GM12878 (cell line): ENCODE data around the gene DIP2A.

Source experiments
- BRCA1 ChIP-seq: IDR thresholded peaks from 2 replicates; pipeline ENCODE4 v1.6.1; 2011; ENCODE audit warnings: low read depth, low read length, improper control_type of control experiment
- CBFB ChIP-seq: IDR thresholded peaks from 2 replicates; pipeline ENCODE4 v1.6.1; 2016; ENCODE audit warnings: antibody characterized with exemption, low read depth
- EP300 ChIP-seq, 2 experiments: fragments of 150-350 bp in 1 of 2; IDR thresholded peaks; 2 replicates each; pipeline ENCODE4 v1.6.1; 2011 to 2012; ENCODE audit warnings: low read depth in 2 of 2, low read length in 2 of 2, borderline replicate concordance in 1 of 2, improper control_type of control experiment in 1 of 2, inconsistent platforms in 1 of 2; ENCODE audit not compliant: control insufficient read depth in 1 of 2
- HDGF ChIP-seq: fragments of 450-650 bp; IDR thresholded peaks from 2 replicates; pipeline ENCODE4 v1.6.1; 2016; ENCODE audit warnings: antibody characterized with exemption
- MTA2 ChIP-seq: fragments of 450-650 bp; IDR thresholded peaks from 2 replicates; pipeline ENCODE4 v1.6.1; 2016; ENCODE audit warnings: low read depth, mild to moderate bottlenecking, moderate library complexity
- NRF1 ChIP-seq: conservative IDR thresholded peaks from 2 replicates; pipeline ENCODE4 v1.6.1; 2011; ENCODE audit warnings: mild to moderate bottlenecking, low read depth, low read length, improper control_type of control experiment
- POLR2A ChIP-seq: IDR thresholded peaks from 2 replicates; pipeline ENCODE4 v1.6.1; 2011; ENCODE audit warnings: low read depth, mild to moderate bottlenecking, low read length
- POLR2AphosphoS5 ChIP-seq: IDR thresholded peaks from 2 replicates; pipeline ENCODE4 v1.6.1; 2011; ENCODE audit warnings: mild to moderate bottlenecking, low read length, inconsistent platforms
- ZBED1 ChIP-seq: IDR thresholded peaks from 2 replicates; pipeline ENCODE4 v1.6.1; 2016; ENCODE audit warnings: borderline replicate concordance
- ZNF274 ChIP-seq: IDR thresholded peaks from one replicate; pipeline ENCODE4 v1.8.0; 2011; ENCODE audit not compliant: insufficient read length, insufficient read depth
- ZSCAN29 ChIP-seq: fragments of 450-650 bp; IDR thresholded peaks from 2 replicates; pipeline ENCODE4 v1.6.1; 2017; ENCODE audit warnings: mild to moderate bottlenecking, moderate library complexity
- TF ChIP-seq, protein P1 (sequence below), 3 experiments: IDR thresholded peaks in 2 of 3; conservative IDR thresholded peaks in 1 of 3; 2 replicates each; pipeline ENCODE4 v1.5.1; 2011; ENCODE audit warnings: low read depth in 3 of 3, low read length in 3 of 3, mild to moderate bottlenecking in 3 of 3, control low read depth in 2 of 3, moderate library complexity in 2 of 3, inconsistent platforms in 1 of 3, mixed read lengths in 1 of 3; ENCODE audit not compliant: control insufficient read depth in 2 of 3, insufficient read depth in 1 of 3; ENCODE audit errors: extremely low read depth in 1 of 3
- TF ChIP-seq, protein P2 (sequence below): fragments of 450-650 bp; formaldehyde crosslinking; IDR thresholded peaks from 2 replicates; pipeline ENCODE4 v1.4.0; 2020; ENCODE audit warnings: mild to moderate bottlenecking, moderate library complexity

DNA sequence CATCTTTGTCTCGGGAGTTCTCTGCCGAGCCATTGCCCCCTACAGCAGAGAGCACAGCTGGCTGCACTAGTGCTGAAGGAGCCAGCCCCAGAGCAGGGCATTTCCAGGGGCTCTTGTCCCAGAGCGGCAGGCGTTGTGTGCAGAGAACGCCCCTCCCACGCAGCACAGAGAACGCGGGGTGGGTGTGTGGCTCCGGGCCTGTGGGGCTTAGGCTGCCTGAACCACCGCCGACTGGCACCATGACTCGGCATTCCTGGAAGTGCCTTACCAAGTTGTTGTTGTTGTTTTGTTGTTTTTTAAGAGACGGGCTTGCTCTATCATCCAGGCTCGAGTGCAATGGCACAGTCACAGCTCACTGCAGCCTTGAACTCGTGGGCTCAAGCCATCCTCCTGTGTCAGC, 15.8 kb upstream of the DIP2A start:
- TF ChIP-seq CBFB (no peak), HDGF (no peak), ZBED1 (no peak), MTA2 (no peak), ZNF274 (no peak), BRCA1 (no peak), ZSCAN29 (no peak), POLR2AphosphoS5 (no peak), EP300 (IDR thresholded peaks at IDR 0.05; ENCODE audit: borderline replicate concordance in 1 of 2, control insufficient read depth in 1 of 2, low read depth in 2 of 2, low read length in 2 of 2) (no peak), NRF1 (no peak), POLR2A (no peak)
- TF ChIP-seq, protein P1, sequence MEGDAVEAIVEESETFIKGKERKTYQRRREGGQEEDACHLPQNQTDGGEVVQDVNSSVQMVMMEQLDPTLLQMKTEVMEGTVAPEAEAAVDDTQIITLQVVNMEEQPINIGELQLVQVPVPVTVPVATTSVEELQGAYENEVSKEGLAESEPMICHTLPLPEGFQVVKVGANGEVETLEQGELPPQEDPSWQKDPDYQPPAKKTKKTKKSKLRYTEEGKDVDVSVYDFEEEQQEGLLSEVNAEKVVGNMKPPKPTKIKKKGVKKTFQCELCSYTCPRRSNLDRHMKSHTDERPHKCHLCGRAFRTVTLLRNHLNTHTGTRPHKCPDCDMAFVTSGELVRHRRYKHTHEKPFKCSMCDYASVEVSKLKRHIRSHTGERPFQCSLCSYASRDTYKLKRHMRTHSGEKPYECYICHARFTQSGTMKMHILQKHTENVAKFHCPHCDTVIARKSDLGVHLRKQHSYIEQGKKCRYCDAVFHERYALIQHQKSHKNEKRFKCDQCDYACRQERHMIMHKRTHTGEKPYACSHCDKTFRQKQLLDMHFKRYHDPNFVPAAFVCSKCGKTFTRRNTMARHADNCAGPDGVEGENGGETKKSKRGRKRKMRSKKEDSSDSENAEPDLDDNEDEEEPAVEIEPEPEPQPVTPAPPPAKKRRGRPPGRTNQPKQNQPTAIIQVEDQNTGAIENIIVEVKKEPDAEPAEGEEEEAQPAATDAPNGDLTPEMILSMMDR (IDR thresholded peaks at IDR 0.05 in 2 of 3, conservative IDR thresholded peaks at IDR 0.05 in 1 of 3; ENCODE audit: control insufficient read depth in 2 of 3, extremely low read depth in 1 of 3, insufficient read depth in 1 of 3, low read depth in 3 of 3, low read length in 3 of 3) = no peak
- TF ChIP-seq, protein P2, sequence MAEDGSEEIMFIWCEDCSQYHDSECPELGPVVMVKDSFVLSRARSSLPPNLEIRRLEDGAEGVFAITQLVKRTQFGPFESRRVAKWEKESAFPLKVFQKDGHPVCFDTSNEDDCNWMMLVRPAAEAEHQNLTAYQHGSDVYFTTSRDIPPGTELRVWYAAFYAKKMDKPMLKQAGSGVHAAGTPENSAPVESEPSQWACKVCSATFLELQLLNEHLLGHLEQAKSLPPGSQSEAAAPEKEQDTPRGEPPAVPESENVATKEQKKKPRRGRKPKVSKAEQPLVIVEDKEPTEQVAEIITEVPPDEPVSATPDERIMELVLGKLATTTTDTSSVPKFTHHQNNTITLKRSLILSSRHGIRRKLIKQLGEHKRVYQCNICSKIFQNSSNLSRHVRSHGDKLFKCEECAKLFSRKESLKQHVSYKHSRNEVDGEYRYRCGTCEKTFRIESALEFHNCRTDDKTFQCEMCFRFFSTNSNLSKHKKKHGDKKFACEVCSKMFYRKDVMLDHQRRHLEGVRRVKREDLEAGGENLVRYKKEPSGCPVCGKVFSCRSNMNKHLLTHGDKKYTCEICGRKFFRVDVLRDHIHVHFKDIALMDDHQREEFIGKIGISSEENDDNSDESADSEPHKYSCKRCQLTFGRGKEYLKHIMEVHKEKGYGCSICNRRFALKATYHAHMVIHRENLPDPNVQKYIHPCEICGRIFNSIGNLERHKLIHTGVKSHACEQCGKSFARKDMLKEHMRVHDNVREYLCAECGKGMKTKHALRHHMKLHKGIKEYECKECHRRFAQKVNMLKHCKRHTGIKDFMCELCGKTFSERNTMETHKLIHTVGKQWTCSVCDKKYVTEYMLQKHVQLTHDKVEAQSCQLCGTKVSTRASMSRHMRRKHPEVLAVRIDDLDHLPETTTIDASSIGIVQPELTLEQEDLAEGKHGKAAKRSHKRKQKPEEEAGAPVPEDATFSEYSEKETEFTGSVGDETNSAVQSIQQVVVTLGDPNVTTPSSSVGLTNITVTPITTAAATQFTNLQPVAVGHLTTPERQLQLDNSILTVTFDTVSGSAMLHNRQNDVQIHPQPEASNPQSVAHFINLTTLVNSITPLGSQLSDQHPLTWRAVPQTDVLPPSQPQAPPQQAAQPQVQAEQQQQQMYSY = no peak
